PC-9 (cell line): ENCODE results near the gene COL5A1. TPM values are rescaled to one million over a fixed set of nuclear protein-coding genes. Genes with fewer than 3 reads are reported as not detected.

Source experiments
- BruUV-seq: library from RNA; stranded (reverse); fragments of 400-500 nt; replicated peaks from 2 replicates; lab custom pipeline; 2021; lab: Mats Ljungman, UMichigan
- CTCF ChIA-PET: fragments of 300-600 bp; sonication (Branson Sonifier 250); formaldehyde crosslinking; loops from one replicate; lab custom pipeline; 2022; ENCODE audit warnings: antibody characterized with exemption; lab: Charles Lee
- POLR2A ChIA-PET: fragments of 300-600 bp; sonication (Branson Sonifier 250); formaldehyde crosslinking; loops from one replicate; lab custom pipeline; 2022; ENCODE audit warnings: antibody characterized with exemption; ENCODE audit not compliant: unreplicated experiment; lab: Charles Lee
- DNase-seq, 2 experiments: peaks; one replicate each; pipeline versions ENCODE4 v3.0.0 to v3.0.0-alpha.2; 2015 to 2022; ENCODE audit warnings: mixed read lengths in 1 of 2
- H2AFZ ChIP-seq: fragments of 200-600 bp; sonication (generic); 2 replicates; pipeline ENCODE4 v1.8.1; 2017; ENCODE audit warnings: antibody characterized with exemption
- H3F3A ChIP-seq: fragments of 200-600 bp; sonication (generic); 2 replicates; pipeline ENCODE4 v1.8.1; 2017; ENCODE audit warnings: antibody characterized with exemption, mild to moderate bottlenecking, low read depth; ENCODE audit not compliant: insufficient read depth
- H3K27ac ChIP-seq: fragments of 200-600 bp; sonication (generic); 2 replicates; pipeline ENCODE4 v1.6.1; 2016; ENCODE audit warnings: mixed run types
- H3K27me3 ChIP-seq: fragments of 200-600 bp; sonication (generic); 2 replicates; pipeline ENCODE4 v1.6.1; 2016; ENCODE audit warnings: low read depth, mixed run types; ENCODE audit not compliant: insufficient read depth
- H3K36me3 ChIP-seq: fragments of 200-600 bp; sonication (generic); 2 replicates; pipeline ENCODE4 v1.6.1; 2016; ENCODE audit warnings: low read depth, mixed run types
- H3K4me1 ChIP-seq: fragments of 200-600 bp; sonication (generic); replicated peaks from 2 replicates; pipeline ENCODE4 v1.6.1; 2016; ENCODE audit warnings: mixed run types; ENCODE audit not compliant: insufficient read depth
- H3K4me2 ChIP-seq: fragments of 200-600 bp; sonication (generic); 2 replicates; pipeline ENCODE4 v1.6.1; 2017; ENCODE audit warnings: mixed run types
- H3K4me3 ChIP-seq: fragments of 200-600 bp; sonication (generic); 2 replicates; pipeline ENCODE4 v1.6.1; 2016; ENCODE audit warnings: mixed run types
- H3K79me2 ChIP-seq: fragments of 200-600 bp; sonication (generic); 2 replicates; pipeline ENCODE4 v1.6.1; 2017; ENCODE audit warnings: low read depth, mixed run types
- H3K9me2 ChIP-seq: fragments of 200-600 bp; sonication (generic); 2 replicates; pipeline ENCODE4 v1.8.1; 2017; ENCODE audit warnings: mild to moderate bottlenecking; ENCODE audit not compliant: insufficient read depth
- H3K9me3 ChIP-seq: fragments of 200-600 bp; sonication (generic); 2 replicates; pipeline ENCODE4 v1.8.1; 2016; ENCODE audit warnings: low read depth; ENCODE audit not compliant: insufficient read depth
- H4K20me1 ChIP-seq: fragments of 200-600 bp; sonication (generic); 2 replicates; pipeline ENCODE4 v1.8.1; 2017; ENCODE audit not compliant: insufficient read depth
- EZH2 ChIP-seq: fragments of 200-600 bp; sonication (generic); IDR thresholded peaks from 2 replicates; pipeline ENCODE4 v1.8.0; 2017; ENCODE audit warnings: antibody characterized with exemption, low read depth
- intact Hi-C: fragments of 100-400 bp; cut with micrococcal nuclease; formaldehyde crosslinking; loops from one replicate; pipeline ENCODE4 v1.10.0; 2022; ENCODE audit not compliant: unreplicated experiment
- total RNA-seq: library from RNA; stranded (reverse); gene quantifications from 2 replicates; pipeline ENCODE4 v1.2.3, GENCODE V29; 2021
- TF ChIP-seq, protein P1 (sequence below): fragments of 200-600 bp; sonication (generic); conservative IDR thresholded peaks from 2 replicates; pipeline ENCODE4 v1.6.1; 2017; ENCODE audit warnings: mixed run types, antibody characterized with exemption, mild to moderate bottlenecking, moderate library complexity

The COL5A1 gene
- total RNA-seq, 1 experiment from 2014 or later: 15.2 TPM

GRCh38 chr9:134728801-134729495, 87.3 kb downstream of the COL5A1 start:
- DNase-seq: no peak
- intact Hi-C loops: no loop called here
- Histone ChIP-seq H3K9me3 (no peaks in the 10 kb centered on the region), H2AFZ (no peak overlapping the region), H4K20me1 (no peaks in the 10 kb centered on the region), H3K79me2 (no peaks in the 10 kb centered on the region), H3F3A (no peaks in the 10 kb centered on the region), H3K4me3 (no peak overlapping the region), H3K27me3 (peaks cover 60% of the 10 kb centered on the region), H3K27ac (no peak overlapping the region), H3K9me2 (no peaks in the 10 kb centered on the region), H3K4me2 (no peak overlapping the region), H3K4me1 (no peaks in the 10 kb centered on the region), H3K36me3 (no peaks in the 10 kb centered on the region)
- POLR2A ChIA-PET: no interaction called here
- no TSS peak for BruUV-seq
- CTCF ChIA-PET: no interaction called here
- no peak for TF ChIP-seq EZH2
- TF ChIP-seq, protein P1, sequence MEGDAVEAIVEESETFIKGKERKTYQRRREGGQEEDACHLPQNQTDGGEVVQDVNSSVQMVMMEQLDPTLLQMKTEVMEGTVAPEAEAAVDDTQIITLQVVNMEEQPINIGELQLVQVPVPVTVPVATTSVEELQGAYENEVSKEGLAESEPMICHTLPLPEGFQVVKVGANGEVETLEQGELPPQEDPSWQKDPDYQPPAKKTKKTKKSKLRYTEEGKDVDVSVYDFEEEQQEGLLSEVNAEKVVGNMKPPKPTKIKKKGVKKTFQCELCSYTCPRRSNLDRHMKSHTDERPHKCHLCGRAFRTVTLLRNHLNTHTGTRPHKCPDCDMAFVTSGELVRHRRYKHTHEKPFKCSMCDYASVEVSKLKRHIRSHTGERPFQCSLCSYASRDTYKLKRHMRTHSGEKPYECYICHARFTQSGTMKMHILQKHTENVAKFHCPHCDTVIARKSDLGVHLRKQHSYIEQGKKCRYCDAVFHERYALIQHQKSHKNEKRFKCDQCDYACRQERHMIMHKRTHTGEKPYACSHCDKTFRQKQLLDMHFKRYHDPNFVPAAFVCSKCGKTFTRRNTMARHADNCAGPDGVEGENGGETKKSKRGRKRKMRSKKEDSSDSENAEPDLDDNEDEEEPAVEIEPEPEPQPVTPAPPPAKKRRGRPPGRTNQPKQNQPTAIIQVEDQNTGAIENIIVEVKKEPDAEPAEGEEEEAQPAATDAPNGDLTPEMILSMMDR: no peak

GRCh38 chr9:134730011-134730760, 88.6 kb downstream of the COL5A1 start:
- no TSS peak for BruUV-seq
- Histone ChIP-seq H3F3A (no peaks in the 10 kb centered on the region), H2AFZ (no peak overlapping the region), H3K9me3 (no peaks in the 10 kb centered on the region), H3K79me2 (no peaks in the 10 kb centered on the region), H3K4me3 (no peak overlapping the region), H3K9me2 (no peaks in the 10 kb centered on the region), H3K4me2 (no peak overlapping the region), H3K4me1 (no peaks in the 10 kb centered on the region), H4K20me1 (no peaks in the 10 kb centered on the region), H3K27me3 (peaks cover 60% of the 10 kb centered on the region), H3K27ac (no peak overlapping the region), H3K36me3 (no peaks in the 10 kb centered on the region)
- POLR2A ChIA-PET: no interaction called here
- intact Hi-C loops: no loop called here
- CTCF ChIA-PET: no interaction called here
- DNase-seq: no peak
- TF ChIP-seq, protein P1: no peak
- TF ChIP-seq EZH2: no peak

- CTCF ChIA-PET: no interaction called here
- H4K20me1 ChIP-seq: no peaks in the 10 kb centered on the region
- H3K4me1 ChIP-seq: no peaks in the 10 kb centered on the region
- no peak for DNase-seq
- no peaks in the 10 kb centered on the region for H3K79me2 ChIP-seq
- TF ChIP-seq EZH2: no peak
- no peaks in the 10 kb centered on the region for H3F3A ChIP-seq
- no peak overlapping the region for H3K27ac ChIP-seq
- intact Hi-C loops: no loop called here
- no TSS peak for BruUV-seq
- no peaks in the 10 kb centered on the region for H3K9me3 ChIP-seq
- H3K27me3 ChIP-seq: peaks cover 54% of the 10 kb centered on the region
- POLR2A ChIA-PET: interaction anchor here (0.6 kb wide), 1 partner anchor 128 kb away, joined by 4 read pairs; no protein-coding TSS in a partner anchor
- H2AFZ ChIP-seq: no peak overlapping the region
- H3K4me2 ChIP-seq: no peak overlapping the region
- no peak overlapping the region for H3K4me3 ChIP-seq
- H3K36me3 ChIP-seq: no peaks in the 10 kb centered on the region
- H3K9me2 ChIP-seq: no peaks in the 10 kb centered on the region
Measured at GRCh38 chr9:134730761-134731496, 89.3 kb downstream of the COL5A1 start.
